ENCODE results near the gene TNFSF13B.
A peak's percentile ranks its signal among the peaks of the same experiment; 100 is the strongest.
"Not testable (repeated sequence)": the region's sequence is repeated elsewhere in the genome, so short reads cannot be mapped to it uniquely, and the experiment has no call there.

Gene TNFSF13B, protein sequence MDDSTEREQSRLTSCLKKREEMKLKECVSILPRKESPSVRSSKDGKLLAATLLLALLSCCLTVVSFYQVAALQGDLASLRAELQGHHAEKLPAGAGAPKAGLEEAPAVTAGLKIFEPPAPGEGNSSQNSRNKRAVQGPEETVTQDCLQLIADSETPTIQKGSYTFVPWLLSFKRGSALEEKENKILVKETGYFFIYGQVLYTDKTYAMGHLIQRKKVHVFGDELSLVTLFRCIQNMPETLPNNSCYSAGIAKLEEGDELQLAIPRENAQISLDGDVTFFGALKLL

DNA sequence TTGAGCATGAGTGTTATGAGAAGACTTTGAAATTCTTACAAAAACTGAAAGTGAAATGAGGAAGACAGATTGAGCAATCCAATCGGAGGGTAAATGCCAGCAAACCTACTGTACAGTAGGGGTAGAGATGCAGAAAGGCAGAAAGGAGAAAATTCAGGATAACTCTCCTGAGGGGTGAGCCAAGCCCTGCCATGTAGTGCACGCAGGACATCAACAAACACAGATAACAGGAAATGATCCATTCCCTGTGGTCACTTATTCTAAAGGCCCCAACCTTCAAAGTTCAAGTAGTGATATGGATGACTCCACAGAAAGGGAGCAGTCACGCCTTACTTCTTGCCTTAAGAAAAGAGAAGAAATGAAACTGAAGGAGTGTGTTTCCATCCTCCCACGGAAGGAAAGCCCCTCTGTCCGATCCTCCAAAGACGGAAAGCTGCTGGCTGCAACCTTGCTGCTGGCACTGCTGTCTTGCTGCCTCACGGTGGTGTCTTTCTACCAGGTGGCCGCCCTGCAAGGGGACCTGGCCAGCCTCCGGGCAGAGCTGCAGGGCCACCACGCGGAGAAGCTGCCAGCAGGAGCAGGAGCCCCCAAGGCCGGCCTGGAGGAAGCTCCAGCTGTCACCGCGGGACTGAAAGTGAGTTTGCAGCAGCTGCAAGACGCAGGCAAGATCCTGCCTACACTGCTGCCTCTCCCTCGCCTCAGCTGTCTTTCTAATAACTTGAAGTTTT is at the start of gene TNFSF13B:
TNFSF13B (plus strand) TSS at position 118 of the 728 bp plus-strand sequence; CDS start at position 296, 178 bp downstream.
- DNase-seq = peak; percentile 58

DNA sequence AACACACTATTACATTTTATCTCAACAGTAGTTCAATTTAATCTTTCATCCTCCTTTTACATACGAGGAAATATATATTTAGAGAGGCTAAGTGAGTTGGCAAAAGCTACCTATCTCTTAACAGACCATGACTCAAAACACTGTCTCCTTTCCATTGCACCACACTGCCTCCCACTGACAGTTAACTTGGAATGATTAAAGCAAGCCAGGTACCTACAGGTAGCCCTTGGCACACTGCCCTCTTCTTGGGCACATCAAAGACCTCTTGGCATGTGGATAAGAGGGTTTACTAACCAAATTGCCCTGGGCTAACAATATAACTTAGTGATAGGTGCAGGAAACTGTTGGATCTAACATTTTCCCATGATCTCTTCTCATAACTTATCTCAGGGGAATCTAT is 49.5 kb upstream of the TNFSF13B start:
- peak; percentile 19 for DNase-seq

DNA sequence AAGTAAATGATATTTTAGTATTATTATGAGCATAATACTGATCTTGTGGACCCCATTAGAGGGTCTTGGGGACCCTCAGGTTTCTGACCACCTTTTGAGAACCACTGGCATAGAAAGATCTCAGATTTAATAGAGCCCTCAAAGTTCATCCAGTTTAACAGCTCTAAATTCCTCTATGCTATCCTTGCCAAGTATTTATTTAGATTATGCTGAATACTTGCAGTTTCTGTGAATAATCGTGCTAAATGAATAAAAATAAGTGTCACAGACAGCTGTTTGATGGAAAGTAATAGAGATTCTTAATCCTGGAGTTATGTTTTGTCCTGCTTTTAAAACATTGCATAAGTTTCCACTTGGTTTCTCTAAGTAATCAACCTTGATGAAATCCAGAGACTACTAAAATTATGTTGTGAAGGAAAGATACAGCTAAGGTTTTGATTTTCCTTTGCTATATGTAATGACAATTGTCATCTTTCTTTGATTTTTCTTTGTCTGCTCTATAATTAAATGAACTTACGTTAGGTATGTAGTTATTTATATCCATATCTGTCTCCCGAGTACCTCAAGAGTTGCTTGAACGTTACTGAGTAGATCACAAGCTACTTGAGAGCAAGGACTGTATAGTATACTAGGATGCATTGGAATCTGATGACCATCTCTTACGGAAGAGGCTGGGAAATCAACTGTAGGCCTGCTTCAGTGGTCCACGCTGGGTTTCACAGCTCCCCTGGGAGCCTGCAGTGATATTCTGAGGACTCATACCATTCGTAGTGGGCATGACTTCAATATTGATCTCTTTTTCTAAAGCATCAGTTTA is 45.6 kb upstream of the TNFSF13B start:
- DNase-seq = no peak

DNA sequence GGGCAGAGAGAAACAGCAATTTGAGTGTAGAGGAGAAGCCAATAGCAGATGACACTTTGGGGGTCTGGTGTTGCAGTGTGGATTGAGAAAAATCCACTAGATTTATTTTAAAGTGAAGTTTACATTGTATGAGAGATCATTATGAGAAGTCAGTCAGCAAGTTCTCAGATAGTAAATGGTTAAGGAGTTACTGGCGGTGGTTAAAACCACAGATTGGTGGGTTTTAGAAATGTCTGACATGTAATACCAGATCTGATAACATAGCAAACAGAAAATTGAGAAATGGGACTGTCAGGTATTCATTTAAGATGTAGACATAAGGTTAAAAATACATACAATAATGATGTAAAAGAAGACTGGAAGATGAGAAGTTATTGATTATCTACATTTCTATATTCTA is 44.1 kb upstream of the TNFSF13B start:
- no peak for DNase-seq

DNA sequence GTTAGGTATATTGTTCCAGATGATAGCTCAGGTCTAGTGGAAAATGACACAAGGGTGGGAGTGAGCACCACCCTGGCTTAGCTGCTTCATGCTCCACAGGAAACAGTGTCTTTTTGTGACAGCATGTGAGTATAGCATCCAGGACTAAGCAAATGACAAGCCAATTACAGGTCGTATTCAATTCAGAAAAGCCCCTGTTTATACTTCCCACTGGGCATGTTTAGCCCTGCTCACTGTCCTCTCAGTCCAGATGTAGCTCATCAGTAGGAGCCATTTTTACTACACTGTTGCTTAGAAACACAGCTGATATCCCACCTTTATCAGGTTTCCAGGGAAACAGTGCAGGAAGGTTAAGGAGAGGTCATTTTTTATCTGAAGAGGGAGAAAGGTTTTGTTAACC is 43.3 kb upstream of the TNFSF13B start:
- DNase-seq = no peak

DNA sequence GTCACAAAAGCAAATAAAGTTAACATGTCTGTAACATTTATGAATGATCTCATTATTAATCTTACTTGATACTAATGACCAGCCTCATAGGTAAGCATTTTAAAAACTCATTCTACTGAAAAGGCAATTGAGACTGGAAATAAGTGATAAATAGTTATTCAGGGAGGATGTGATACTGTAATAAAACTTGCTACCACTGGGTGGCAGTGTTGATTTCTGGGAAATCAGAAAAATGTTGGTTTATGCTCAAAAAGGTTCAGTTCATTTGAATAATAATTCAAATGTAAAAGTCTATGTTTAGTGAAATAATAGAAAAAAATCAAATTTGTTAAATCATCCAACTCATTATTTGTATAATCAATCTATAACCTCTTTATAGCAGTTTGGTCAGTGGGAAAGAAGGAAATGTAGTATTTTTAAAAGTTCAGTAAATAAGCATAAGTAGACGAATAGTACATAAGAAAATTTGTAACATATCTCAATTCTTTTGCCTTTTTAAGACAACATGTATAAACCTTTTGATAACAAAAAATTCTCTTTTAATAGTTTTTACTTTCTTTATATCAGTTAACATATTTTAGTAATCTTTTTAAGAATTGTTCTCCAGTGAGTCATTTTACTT is 41.8 kb upstream of the TNFSF13B start:
- no peak for DNase-seq

DNA sequence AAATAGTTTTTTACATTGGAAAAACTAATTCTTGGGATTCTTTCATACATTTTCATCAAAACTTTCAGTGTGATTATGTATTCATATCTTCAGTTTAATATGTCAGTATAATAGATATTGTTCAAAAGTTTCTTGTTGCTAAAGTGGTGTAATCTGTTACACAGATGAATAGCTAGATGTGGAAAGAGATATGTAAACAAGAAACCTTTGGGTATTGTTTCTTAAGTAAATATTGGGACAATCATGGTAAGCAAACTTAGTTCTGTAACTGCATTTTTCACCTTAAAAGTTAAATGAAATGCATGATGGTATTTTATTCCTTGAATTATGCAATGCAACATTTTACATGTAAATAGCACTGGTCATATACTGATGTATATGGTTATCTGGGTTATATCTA is 39.1 kb upstream of the TNFSF13B start:
- no peak for DNase-seq

DNA sequence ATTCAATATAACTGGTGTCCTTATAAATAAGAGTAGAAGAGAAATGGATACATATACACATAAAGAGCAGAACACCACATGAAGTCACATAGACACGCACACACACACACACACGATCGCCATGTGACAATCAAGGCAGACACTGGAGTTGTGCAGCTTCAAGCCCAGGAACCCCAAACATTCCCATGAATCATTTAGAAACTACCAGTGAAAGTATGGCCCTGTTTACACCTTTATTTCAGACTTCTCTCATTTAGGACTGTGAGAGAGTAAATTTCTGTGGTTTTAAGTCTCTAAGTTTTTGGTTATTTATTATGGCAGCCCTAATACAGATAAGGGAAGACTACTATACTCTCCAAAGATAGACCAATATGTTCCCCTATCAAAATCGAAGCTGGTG is 20.4 kb upstream of the TNFSF13B start:
- DNase-seq = no peak

DNA sequence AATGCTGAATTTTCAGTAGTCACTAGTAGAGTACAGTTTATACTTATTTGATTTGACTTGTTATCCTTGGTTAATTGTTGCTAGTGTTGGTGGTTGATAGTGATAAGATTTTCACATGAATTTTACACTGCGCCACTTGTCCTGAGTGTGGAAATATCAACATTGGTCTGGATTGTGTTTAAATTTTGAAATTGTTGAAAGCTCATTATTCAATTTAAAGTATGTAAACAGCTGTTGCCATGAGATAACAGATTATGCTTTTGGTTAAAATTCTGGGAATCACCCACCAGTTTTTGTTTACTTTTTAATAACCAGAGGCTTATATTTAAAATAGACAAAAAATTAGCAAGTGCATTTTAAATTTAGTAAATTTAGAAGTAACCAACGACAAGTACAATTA is 12.3 kb upstream of the TNFSF13B start:
- DNase-seq = no peak

DNA sequence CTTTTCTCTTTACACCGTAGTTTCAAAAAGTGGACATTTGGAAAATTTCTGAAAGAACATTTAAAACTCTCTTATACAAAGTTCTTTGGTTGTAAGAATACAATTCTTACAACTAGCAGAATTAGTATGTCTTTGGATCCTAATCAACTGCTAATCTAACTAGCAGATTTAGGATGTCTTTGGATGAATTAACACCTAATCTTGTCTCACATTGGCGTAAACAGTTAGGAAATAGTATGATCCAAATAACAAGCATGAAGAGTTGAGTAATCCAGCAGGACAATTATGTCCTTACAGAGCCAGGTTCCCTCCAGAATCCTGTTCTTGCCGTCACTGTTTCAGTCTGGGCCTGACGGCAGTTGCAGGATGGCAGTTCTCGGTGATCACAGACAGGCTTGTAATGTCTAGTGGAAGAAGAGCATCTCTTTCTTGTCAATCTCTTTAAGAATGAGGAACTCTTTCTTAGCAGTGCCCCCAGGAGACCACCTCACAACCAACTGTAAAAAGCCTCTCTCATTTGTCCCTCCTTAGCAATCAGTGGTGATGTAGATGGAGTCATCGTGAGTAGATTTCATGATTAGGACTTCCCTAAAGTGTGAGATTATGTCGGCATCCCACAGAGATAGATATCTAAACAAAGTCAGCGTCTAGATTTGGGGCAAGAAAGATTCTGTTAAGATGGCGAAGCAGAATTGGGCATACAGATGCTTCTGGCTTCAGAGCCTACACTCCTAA is 5.7 kb upstream of the TNFSF13B start:
- no peak for DNase-seq

DNA sequence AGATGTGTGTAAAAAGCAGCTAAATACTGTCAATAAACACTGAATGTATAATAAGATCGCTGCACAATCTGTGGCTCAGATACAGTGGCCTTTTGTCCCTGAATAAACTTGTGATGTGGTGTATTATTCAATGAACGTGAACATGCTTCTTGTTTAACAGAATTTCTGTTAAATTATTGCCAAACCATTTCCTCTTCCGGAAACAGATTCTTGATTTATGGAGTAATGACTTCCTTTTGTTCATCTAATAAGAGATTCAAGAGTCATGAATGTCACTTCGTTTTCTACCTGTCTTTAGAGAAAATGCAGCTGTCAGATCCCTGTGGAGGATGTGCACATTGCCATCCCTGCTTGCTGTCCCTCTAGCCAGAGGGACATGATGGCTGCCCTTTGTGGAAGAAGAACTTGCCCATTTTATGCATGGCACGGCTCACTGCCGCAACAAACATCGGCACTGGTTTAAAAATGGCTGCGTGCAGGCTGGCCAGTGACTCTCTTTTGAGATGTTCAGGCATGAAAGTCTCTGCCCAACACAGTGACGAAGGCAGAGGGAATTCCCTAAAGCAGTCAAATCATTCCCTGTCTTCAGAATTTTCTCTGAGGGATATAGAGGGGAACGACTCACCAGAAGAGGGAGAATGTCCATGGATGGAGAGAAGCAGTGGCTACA is 3.1 kb upstream of the TNFSF13B start:
- DNase-seq = no peak

DNA sequence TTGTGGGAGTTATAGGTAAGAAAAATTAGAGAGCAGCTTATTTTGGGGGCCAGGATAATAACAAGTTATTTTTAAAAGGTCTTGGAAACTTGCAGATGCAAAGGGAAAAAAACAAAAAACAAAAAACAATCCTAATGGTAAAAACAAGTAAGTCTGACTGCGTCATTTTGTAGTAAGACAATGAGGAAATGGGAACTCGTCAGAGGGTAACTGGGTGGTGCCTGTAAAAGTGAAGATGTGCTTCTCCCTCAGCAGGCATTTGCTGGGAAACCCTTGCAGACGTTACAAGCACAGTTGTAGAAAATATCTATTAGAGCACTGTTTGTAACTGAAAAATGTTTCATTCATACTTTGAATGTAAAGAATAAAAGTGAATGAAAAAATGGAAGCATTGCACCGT is 2.2 kb upstream of the TNFSF13B start:
- DNase-seq = no peak

DNA sequence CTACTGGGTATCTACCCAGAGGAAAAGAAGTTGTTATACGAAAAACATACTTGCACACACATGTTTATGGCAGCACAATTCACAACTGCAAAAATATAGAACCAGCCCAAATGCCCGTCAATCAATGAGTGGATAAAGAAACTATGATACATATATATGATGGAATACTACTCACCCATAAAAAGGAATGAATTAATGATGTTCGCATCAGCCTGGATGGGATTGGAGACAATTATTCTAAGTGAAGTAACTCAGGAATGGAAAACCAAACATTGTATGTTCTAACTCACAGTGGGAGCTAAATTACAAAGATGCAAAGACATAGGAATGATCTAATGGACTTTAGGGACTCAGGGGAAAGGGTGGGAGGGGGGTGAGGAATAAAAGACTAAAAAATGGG is 1.7 kb upstream of the TNFSF13B start:
- DNase-seq = not testable (repeated sequence)

DNA sequence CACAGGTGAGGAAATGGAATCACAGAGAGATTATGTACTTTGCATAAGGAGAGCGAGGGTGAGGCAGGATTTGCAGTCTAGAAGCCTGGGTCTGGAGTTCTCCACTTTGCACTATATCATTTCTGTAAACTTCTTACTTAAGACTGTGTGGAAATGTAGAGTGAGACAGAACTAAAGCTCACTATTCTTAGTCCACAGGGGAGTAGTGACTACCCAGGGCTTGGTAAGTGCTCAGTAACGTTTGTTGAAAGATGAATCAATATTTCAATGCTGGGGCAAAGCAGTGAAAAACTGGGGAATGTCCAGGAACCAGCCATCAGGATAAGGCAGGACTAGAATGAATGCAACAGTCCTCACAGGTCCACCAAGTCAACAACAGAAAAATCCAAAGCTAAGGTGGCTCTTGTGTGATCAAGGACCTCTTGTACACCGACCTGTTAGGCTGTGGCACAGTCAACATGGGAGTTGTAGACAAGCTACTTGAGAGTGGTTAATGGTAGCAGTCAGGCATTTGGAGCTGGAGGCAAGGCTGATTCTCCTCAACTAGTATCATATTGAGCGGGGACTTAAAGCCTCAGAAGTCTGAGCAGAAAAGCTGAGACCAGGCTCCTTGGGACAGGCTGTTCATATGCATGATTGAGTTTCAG is 929 bp upstream of the TNFSF13B start:
- DNase-seq = no peak

DNA sequence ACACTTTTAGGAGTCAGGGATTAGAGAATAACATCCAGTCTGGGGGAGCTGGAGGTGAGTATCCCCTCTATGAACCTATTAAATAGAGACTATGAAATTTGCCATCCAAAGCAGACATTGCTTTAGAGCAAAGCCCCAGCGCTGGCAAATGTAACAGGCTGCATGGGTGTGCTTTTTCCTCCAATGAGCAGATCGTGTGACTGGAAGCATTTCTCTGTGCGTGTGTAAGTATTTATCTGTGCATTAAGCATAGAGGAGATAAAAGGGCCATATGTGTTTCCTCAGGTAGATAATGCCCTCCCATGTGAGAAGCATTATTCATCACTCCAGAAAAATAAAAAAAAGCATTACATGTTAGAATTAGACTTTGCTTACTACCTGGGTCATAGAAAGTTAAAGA is 924 bp downstream of the TNFSF13B start:
- no peak for DNase-seq

DNA sequence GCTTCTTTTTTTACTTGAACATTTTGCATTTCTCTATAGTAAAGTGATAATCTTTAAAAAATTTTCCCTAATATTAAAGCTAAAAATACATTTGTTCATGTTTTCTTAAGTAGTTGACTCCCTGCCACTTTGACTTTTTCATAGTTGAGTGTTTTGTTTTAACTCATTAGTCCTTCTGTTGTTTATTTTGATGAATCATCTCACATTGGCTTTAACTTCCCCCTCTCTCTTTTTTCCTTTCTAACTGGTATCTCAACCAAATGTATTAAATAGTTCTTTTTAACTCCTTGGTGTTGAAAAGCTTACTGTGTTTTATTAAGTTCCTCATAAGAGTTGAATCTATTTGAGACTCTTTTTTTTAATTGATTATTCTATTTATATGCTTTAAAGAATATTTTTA is 2.8 kb downstream of the TNFSF13B start:
- DNase-seq = no peak

DNA sequence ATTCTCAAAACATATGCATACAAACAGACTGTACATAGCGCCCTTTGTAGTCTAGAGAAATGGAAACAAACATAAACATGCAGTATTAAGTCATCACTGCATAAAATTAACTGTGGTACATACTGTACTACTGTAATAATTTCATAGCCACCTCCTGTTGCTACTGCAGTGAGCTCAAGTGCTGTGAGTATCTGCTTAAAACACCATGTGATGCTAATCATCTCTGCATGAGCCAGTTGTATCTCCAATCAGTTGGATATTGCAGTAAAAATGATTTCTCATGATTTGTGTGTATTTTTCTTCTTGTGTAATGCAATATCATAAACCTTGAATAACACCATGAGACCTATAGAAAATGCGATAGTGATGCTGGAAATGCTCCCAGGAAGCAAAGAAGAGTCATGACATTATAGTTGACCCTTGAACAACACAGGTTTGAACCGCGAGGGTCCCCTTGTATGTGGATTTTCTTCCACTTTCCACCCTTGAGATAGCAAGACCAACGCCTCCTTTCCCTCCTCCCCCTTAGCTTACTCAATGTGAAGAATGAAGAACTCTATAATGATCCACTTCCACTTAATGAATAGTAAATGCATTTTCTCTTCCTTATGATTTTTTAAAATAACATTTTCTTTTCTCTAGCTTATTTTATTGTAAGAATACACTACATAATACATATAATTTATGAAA is 4.1 kb downstream of the TNFSF13B start:
- no peak for DNase-seq

DNA sequence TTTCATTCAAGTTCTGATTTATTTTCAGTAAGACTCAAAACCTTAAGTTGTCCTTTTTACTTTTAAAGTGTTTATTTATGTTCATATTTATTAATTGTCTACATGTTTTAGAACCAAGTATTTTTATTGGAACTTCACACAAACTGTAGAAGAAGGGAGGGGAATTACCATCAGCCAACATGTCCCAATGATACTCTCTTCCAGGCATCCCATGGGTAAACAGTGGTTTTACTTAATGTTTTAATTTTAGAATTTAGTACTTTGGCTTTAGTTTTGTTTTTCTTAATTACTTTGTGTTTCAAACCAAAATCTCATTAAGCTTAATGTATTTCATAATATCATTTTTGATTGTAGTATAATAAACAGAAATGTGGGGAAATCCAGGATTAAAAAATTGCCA is 5.2 kb downstream of the TNFSF13B start:
- DNase-seq = no peak

DNA sequence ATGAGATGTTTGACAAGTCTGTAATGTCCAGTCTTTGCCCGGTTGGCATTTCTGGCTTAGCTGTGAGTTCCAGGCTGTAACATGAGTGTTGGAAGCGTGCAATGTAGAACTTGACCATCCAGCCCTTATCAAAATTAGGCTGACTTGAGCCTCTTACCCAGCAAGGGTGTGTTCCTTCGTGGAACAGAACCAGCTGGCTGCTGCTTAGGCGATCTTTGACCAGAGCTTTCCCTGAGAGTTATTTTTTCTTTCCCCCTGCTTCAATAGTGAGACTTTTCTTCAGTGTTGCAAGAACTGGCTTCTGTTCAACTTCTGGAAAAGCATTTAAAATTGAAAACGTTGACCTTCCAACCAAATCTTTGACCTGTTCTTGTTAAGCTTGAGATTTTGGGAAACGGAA is 6.5 kb downstream of the TNFSF13B start:
- no peak for DNase-seq

DNA sequence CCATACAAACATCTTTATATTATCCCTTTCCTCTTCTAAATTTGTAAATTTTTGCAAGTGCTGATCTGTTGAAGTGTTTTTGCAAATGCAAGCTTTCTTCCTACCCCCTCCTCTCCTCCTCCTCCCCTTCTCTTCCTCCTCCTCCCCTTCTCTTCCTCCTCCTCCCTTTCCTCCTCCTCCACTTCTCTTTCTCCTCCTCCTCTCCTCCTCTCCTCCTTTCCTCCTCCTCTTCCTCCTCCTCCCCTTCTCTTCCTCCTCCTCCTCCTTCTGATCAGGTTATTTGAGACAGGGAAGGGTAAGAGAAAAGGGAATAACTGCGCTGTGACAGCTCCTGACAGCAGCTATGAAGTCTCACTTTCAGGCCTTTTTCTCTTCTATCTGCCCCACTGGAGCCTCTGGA is 8.9 kb downstream of the TNFSF13B start:
- no peak for DNase-seq

DNA sequence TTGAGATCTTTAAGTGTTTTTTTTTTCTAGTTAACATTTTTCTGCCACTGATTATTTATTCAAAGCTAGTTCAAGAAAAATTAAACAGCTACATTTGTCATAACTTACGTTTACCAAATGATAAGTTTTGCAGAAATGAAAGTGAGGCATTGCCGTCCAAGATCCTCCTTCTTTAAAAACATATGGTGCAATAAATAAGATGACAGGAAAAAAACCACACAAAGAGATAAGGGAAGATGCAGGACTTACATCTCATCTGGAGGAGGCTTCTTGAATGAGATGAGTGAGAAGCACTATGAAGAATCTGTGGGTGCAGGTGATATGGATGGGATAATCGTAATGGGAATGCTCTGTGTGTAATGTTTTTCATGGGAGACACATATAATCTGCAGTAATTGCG is 12.4 kb downstream of the TNFSF13B start:
- no peak for DNase-seq
